ENCODE data around the gene TPR. TPM values are rescaled to one million over a fixed set of nuclear protein-coding genes. Genes with fewer than 3 reads are reported as not detected.

Gene TPR
- total RNA-seq, 4 donors from 2014 or later = 77.8 to 117 (median 82.9) TPM

DNA sequence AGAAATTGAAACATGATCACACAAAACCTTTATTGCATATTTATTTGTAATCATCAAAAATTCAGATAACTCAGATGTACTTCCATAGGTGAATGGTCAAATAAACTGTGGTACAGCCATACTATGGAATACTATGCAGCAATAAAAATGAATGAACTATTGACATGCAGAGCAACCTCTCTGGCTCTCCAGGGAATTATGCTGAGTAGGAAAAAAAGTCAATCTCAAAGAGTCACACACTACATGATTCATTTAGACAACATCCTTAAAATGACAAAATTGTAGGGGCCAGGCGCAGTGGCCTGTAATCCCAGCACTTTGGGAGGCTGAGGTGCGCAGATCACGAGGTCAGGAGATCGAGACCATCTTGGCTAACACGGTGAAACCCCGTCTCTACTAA is 104.0 kb downstream of the TPR start:
- TF ChIP-seq POLR2AphosphoS5 (IDR thresholded peaks at IDR 0.05) (no peak), EP300 (IDR thresholded peaks at IDR 0.05) (no peak), POLR2A (IDR thresholded peaks at IDR 0.05) (no peak)
- TF ChIP-seq, protein P1, sequence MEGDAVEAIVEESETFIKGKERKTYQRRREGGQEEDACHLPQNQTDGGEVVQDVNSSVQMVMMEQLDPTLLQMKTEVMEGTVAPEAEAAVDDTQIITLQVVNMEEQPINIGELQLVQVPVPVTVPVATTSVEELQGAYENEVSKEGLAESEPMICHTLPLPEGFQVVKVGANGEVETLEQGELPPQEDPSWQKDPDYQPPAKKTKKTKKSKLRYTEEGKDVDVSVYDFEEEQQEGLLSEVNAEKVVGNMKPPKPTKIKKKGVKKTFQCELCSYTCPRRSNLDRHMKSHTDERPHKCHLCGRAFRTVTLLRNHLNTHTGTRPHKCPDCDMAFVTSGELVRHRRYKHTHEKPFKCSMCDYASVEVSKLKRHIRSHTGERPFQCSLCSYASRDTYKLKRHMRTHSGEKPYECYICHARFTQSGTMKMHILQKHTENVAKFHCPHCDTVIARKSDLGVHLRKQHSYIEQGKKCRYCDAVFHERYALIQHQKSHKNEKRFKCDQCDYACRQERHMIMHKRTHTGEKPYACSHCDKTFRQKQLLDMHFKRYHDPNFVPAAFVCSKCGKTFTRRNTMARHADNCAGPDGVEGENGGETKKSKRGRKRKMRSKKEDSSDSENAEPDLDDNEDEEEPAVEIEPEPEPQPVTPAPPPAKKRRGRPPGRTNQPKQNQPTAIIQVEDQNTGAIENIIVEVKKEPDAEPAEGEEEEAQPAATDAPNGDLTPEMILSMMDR (IDR thresholded peaks at IDR 0.05) = no peak
- Histone ChIP-seq H3K4me1 (no peaks in the 10 kb centered on the region), H3K36me3 (no peaks in the 10 kb centered on the region)

More for the DNA sequence above, 104.0 kb downstream of the TPR start:
- no peak overlapping the region for H3K4me3 ChIP-seq
- no peaks in the 10 kb centered on the region for H3K9me3 ChIP-seq
- H3K27me3 ChIP-seq = no peaks in the 10 kb centered on the region
- no peak overlapping the region for H3K27ac ChIP-seq
- 90% methylated on average over 6 of the region's 6 CpGs for WGBS
- DNase-seq (ENCODE audit: low spot score in 2 of 2) = no peak

Other genes with a start within 250 kb of the TPR start
- gene PRG4, start 79.0 kb downstream of the TPR start, total RNA-seq = 1 to 10 TPM in 1 of 4 donors, under 1 TPM in 3; 0.19 to 1.5 (median 0.50) TPM
- gene ODR4, start 585 bp upstream of the TPR start, total RNA-seq = 10 to 100 TPM; 12.8 to 39.8 (median 19.9) TPM
- not detected for gene PDC, start 85.9 kb upstream of the TPR start, total RNA-seq